SJCRH30 (cell line): ENCODE data around the gene UTRN. TPM values are rescaled to one million over a fixed set of nuclear protein-coding genes. Genes with fewer than 3 reads are reported as not detected.

ENCODE experiments used
- DNase-seq, 2 experiments: peaks; one replicate each; pipeline ENCODE4 v3.0.0-alpha.2; 2015 to 2020
- H3K27ac ChIP-seq: fragments of 250-450 bp; sonication (Bioruptor Pico); 2 replicates; pipeline ENCODE4 v1.5.1; 2020; ENCODE audit warnings: mild to moderate bottlenecking, moderate library complexity
- H3K27me3 ChIP-seq: fragments of 250-450 bp; sonication (Bioruptor Pico); 2 replicates; pipeline ENCODE4 v1.5.1; 2020; ENCODE audit warnings: mild to moderate bottlenecking, moderate library complexity
- H3K36me3 ChIP-seq: fragments of 250-450 bp; sonication (Bioruptor Pico); 2 replicates; pipeline ENCODE4 v1.5.1; 2020; ENCODE audit warnings: mild to moderate bottlenecking, moderate library complexity
- H3K4me1 ChIP-seq: fragments of 250-450 bp; sonication (Bioruptor Pico); 2 replicates; pipeline ENCODE4 v1.5.1; 2020; ENCODE audit warnings: mild to moderate bottlenecking, moderate library complexity
- H3K4me3 ChIP-seq: fragments of 250-450 bp; sonication (Bioruptor Pico); 2 replicates; pipeline ENCODE4 v1.5.1; 2020; ENCODE audit warnings: mild to moderate bottlenecking, moderate library complexity
- H3K9me3 ChIP-seq: fragments of 250-450 bp; sonication (Bioruptor Pico); replicated peaks from 2 replicates; pipeline ENCODE4 v1.5.1; 2020; ENCODE audit warnings: mild to moderate bottlenecking, moderate library complexity
- total RNA-seq: library from RNA; depleted of rRNA; stranded (reverse); fragments of >200 nt; shearing (Covaris generic); gene quantifications from 2 replicates; pipeline ENCODE4 v1.2.3, GENCODE V29; 2014

UTRN gene
- total RNA-seq, 1 experiment from 2014 or later: 74.7 TPM

GRCh38 chr6:144314562-144314961 lies 29.4 kb downstream of the UTRN start:
- Histone ChIP-seq H3K4me1 (no peaks in the 10 kb centered on the region), H3K27ac (no peak overlapping the region), H3K36me3 (no peaks in the 10 kb centered on the region), H3K27me3 (no peaks in the 10 kb centered on the region), H3K4me3 (no peak overlapping the region), H3K9me3 (no peaks in the 10 kb centered on the region)
- no peak for DNase-seq

- no peak for DNase-seq
- Histone ChIP-seq H3K27me3 (no peaks in the 10 kb centered on the region), H3K9me3 (no peaks in the 10 kb centered on the region), H3K36me3 (no peaks in the 10 kb centered on the region), H3K4me1 (no peaks in the 10 kb centered on the region), H3K27ac (no peak overlapping the region), H3K4me3 (no peak overlapping the region)
These were observed 30.3 kb downstream of the UTRN start for GRCh38 chr6:144315226-144315980.

- Histone ChIP-seq H3K27me3 (no peaks in the 10 kb centered on the region), H3K4me3 (no peak overlapping the region), H3K27ac (no peak overlapping the region), H3K9me3 (no peaks in the 10 kb centered on the region), H3K36me3 (no peaks in the 10 kb centered on the region), H3K4me1 (peaks cover 3% of the 10 kb centered on the region)
- DNase-seq: no peak
These were observed 31.1 kb downstream of the UTRN start for GRCh38 chr6:144315981-144316861.

- H3K27me3 ChIP-seq: no peaks in the 10 kb centered on the region
- no peak for DNase-seq
- no peaks in the 10 kb centered on the region for H3K36me3 ChIP-seq
- peaks cover 3% of the 10 kb centered on the region for H3K4me1 ChIP-seq
- no peak overlapping the region for H3K4me3 ChIP-seq
- no peak overlapping the region for H3K27ac ChIP-seq
- no peaks in the 10 kb centered on the region for H3K9me3 ChIP-seq
These were observed 31.7 kb downstream of the UTRN start for GRCh38 chr6:144316862-144317195.

GRCh38 chr6:144317736-144318135 lies 32.6 kb downstream of the UTRN start:
- Histone ChIP-seq H3K9me3 (no peaks in the 10 kb centered on the region), H3K27ac (no peak overlapping the region), H3K27me3 (no peaks in the 10 kb centered on the region), H3K4me3 (no peak overlapping the region), H3K36me3 (no peaks in the 10 kb centered on the region), H3K4me1 (peaks cover 9% of the 10 kb centered on the region)
- no peak for DNase-seq

- H3K9me3 ChIP-seq: no peaks in the 10 kb centered on the region
- no peaks in the 10 kb centered on the region for H3K36me3 ChIP-seq
These were observed 34.1 kb downstream of the UTRN start for GRCh38 chr6:144319211-144319610.

GRCh38 chr6:144320741-144321140 lies 35.6 kb downstream of the UTRN start:
- no peak overlapping the region for H3K27ac ChIP-seq
- H3K36me3 ChIP-seq: no peaks in the 10 kb centered on the region
- no peaks in the 10 kb centered on the region for H3K9me3 ChIP-seq
- no peaks in the 10 kb centered on the region for H3K27me3 ChIP-seq
- peak; percentile 29 to 51 for DNase-seq
- peaks cover 9% of the 10 kb centered on the region for H3K4me1 ChIP-seq
- H3K4me3 ChIP-seq: no peak overlapping the region

More at GRCh38 chr6:144319211-144319610, 34.1 kb downstream of the UTRN start:
- H3K4me1 ChIP-seq: peaks cover 9% of the 10 kb centered on the region
- no peak overlapping the region for H3K4me3 ChIP-seq
- H3K27me3 ChIP-seq: no peaks in the 10 kb centered on the region
- no peak for DNase-seq
- H3K27ac ChIP-seq: no peak overlapping the region

GRCh38 chr6:144321839-144322591 lies 36.9 kb downstream of the UTRN start:
- peak; percentile 30 to 56 for DNase-seq
- no peak overlapping the region for H3K27ac ChIP-seq
- H3K27me3 ChIP-seq: no peaks in the 10 kb centered on the region
- H3K36me3 ChIP-seq: no peaks in the 10 kb centered on the region
- H3K9me3 ChIP-seq: no peaks in the 10 kb centered on the region
- no peak overlapping the region for H3K4me3 ChIP-seq
- H3K4me1 ChIP-seq: peaks cover 9% of the 10 kb centered on the region

GRCh38 chr6:144325232-144325631 lies 40.1 kb downstream of the UTRN start:
- Histone ChIP-seq H3K36me3 (no peaks in the 10 kb centered on the region), H3K4me3 (no peak overlapping the region), H3K27me3 (no peaks in the 10 kb centered on the region), H3K9me3 (no peaks in the 10 kb centered on the region), H3K4me1 (peaks cover 9% of the 10 kb centered on the region), H3K27ac (no peak overlapping the region)
- no peak for DNase-seq

GRCh38 chr6:144326393-144326792 lies 41.3 kb downstream of the UTRN start:
- no peak overlapping the region for H3K27ac ChIP-seq
- H3K4me3 ChIP-seq: no peak overlapping the region
- H3K36me3 ChIP-seq: no peaks in the 10 kb centered on the region
- H3K9me3 ChIP-seq: no peaks in the 10 kb centered on the region
- no peaks in the 10 kb centered on the region for H3K27me3 ChIP-seq
- peaks cover 6% of the 10 kb centered on the region for H3K4me1 ChIP-seq
- no peak for DNase-seq

- Histone ChIP-seq H3K4me1 (peaks cover 5% of the 10 kb centered on the region), H3K36me3 (no peaks in the 10 kb centered on the region), H3K4me3 (no peak overlapping the region), H3K9me3 (no peaks in the 10 kb centered on the region), H3K27ac (no peak overlapping the region), H3K27me3 (no peaks in the 10 kb centered on the region)
- DNase-seq: no peak
These were observed 41.9 kb downstream of the UTRN start for GRCh38 chr6:144327081-144327480.

- H3K27me3 ChIP-seq: no peaks in the 10 kb centered on the region
- peaks cover 15% of the 10 kb centered on the region for H3K4me1 ChIP-seq
- H3K4me3 ChIP-seq: no peak overlapping the region
- H3K36me3 ChIP-seq: no peaks in the 10 kb centered on the region
- no peak for DNase-seq
- no peaks in the 10 kb centered on the region for H3K9me3 ChIP-seq
- H3K27ac ChIP-seq: no peak overlapping the region
These were observed 45.2 kb downstream of the UTRN start for GRCh38 chr6:144330017-144330987.

GRCh38 chr6:144331491-144331969 lies 46.4 kb downstream of the UTRN start:
- Histone ChIP-seq H3K27me3 (no peaks in the 10 kb centered on the region), H3K27ac (no peak overlapping the region), H3K36me3 (no peaks in the 10 kb centered on the region), H3K9me3 (no peaks in the 10 kb centered on the region), H3K4me1 (peaks cover 22% of the 10 kb centered on the region), H3K4me3 (no peak overlapping the region)
- DNase-seq: no peak

GRCh38 chr6:144332177-144332576 lies 47.0 kb downstream of the UTRN start:
- Histone ChIP-seq H3K27ac (no peak overlapping the region), H3K4me1 (peaks cover 22% of the 10 kb centered on the region), H3K4me3 (no peak overlapping the region), H3K9me3 (no peaks in the 10 kb centered on the region), H3K27me3 (no peaks in the 10 kb centered on the region), H3K36me3 (no peaks in the 10 kb centered on the region)
- DNase-seq: no peak
